ENCODE data around the gene ING5. TPM values are rescaled to one million over a fixed set of nuclear protein-coding genes. Genes with fewer than 3 reads are reported as not detected.

The ING5 gene
- total RNA-seq, 1 donor from 2014 or later = 56.9 TPM

DNA sequence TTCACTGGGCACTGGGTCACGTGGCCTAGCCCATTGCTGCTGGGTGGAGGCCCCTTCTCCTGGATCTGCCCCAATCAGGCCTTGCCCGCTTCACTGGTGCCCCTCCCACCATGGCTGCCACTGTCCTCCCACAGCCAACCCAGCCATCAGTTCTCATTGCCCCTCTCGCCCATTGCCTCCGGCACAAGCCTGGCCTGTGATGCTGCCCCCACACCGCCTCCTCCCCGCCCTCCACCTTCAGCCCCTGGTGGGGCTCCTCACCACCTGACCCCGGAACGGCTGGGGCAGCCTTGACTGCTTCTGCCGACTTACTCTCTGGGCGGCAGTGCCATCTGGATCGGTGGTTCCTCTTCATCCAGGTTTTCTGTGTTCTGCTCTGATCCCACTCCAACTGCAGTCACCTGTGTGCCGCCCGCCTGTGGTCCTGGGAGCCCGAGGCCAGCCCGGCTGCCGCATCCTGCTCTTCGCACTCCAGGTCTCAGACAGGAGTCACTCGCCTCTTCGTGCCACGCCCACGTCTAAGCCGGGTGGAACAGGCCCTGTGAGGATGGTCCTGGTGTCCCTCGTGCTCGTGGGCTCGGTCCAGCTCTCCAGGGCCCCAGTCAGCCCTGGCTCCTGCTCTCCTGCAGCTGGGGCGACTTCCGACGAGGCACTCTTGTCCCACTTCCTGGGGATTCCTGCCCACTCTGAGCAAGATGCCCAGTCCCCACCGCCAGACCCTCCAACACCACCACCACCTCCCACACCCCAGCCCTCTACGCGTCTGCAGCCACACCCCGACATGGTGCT lies 46.8 kb downstream of the ING5 start:
- Mint-ChIP-seq H3K27me3 (ENCODE audit: low read depth) (no peaks in the 10 kb centered on the region), H3K4me1 (no peaks in the 10 kb centered on the region), H3K9me3 (peaks cover 12% of the 10 kb centered on the region), H3K4me3 (no peak overlapping the region), H3K27ac (no peak overlapping the region), H3K36me3 (peaks cover 46% of the 10 kb centered on the region)
- TF ChIP-seq, protein P1, sequence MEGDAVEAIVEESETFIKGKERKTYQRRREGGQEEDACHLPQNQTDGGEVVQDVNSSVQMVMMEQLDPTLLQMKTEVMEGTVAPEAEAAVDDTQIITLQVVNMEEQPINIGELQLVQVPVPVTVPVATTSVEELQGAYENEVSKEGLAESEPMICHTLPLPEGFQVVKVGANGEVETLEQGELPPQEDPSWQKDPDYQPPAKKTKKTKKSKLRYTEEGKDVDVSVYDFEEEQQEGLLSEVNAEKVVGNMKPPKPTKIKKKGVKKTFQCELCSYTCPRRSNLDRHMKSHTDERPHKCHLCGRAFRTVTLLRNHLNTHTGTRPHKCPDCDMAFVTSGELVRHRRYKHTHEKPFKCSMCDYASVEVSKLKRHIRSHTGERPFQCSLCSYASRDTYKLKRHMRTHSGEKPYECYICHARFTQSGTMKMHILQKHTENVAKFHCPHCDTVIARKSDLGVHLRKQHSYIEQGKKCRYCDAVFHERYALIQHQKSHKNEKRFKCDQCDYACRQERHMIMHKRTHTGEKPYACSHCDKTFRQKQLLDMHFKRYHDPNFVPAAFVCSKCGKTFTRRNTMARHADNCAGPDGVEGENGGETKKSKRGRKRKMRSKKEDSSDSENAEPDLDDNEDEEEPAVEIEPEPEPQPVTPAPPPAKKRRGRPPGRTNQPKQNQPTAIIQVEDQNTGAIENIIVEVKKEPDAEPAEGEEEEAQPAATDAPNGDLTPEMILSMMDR (IDR thresholded peaks at IDR 0.05; ENCODE audit: unreplicated experiment) = no peak
- DNase-seq (ENCODE audit: low spot score in 2 of 2, unreplicated experiment in 2 of 2) = no peak

DNA sequence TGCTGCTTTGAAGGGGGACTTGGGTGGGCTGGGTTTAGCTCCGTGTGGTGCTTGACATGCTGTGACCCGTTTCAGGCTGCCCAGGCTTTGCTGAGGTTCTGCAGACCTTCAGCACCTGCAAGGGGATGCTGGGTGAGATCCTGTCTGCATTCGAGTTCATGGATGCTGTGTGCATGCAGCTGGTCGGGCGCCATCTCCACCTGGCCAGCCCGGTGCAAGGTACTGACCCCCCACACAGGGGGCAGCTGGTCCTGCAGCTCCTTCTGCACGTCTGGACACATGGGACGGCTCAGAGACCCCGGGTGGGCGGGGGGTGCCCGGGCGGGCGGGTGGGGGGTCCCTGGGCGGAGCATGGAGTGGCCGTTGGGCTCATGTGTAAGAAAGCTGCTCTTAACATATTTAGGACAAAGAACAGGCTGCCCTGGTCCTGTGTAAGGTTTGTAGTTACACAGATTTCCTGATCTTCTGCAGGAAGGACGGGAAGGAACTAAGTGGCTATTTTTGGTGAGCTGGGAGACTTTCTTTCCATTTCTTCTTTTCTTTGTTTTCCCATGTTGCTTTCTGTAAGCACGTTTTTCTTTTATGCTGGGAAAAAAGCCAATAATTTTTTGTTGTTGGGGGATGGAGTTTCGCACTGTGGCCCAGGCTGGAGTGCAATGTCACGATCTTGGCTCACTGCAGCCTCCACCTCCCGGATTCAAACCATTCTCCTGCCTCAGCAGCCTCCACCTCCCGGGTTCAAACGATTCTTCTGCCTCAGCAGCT lies 48.4 kb downstream of the ING5 start:
- H3K4me1 Mint-ChIP-seq = no peaks in the 10 kb centered on the region
- H3K9me3 Mint-ChIP-seq = peaks cover 12% of the 10 kb centered on the region
- H3K4me3 Mint-ChIP-seq = no peak overlapping the region
- TF ChIP-seq, protein P1 (IDR thresholded peaks at IDR 0.05; ENCODE audit: unreplicated experiment) = no peak
- H3K27ac Mint-ChIP-seq = no peak overlapping the region
- H3K36me3 Mint-ChIP-seq = peaks cover 41% of the 10 kb centered on the region
- no peak for DNase-seq (ENCODE audit: low spot score in 2 of 2, unreplicated experiment in 2 of 2)
- H3K27me3 Mint-ChIP-seq (ENCODE audit: low read depth) = no peaks in the 10 kb centered on the region

DNA sequence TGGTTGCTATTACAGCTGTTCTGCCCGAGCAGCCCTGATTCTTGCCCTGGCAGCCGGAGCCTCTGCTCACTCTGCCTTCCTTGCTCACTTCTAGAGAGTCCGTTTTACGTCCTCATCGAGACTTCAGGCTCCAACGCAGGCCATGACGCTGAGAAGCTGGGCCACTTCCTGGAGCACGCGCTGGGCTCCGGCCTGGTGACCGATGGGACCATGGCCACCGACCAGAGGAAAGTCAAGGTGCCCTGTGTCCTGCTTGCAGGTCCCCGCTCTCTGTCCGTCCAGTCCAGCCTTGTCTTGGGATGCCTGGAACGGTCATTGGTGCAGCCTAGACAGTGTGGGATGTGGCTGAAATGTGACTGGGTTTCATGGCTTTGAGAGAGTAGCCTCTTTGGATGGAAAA lies 49.3 kb downstream of the ING5 start:
- TF ChIP-seq, protein P1 (IDR thresholded peaks at IDR 0.05; ENCODE audit: unreplicated experiment) = no peak
- Mint-ChIP-seq H3K27me3 (ENCODE audit: low read depth) (no peaks in the 10 kb centered on the region), H3K4me3 (no peak overlapping the region), H3K36me3 (peaks cover 32% of the 10 kb centered on the region), H3K27ac (no peak overlapping the region), H3K9me3 (peaks cover 4% of the 10 kb centered on the region), H3K4me1 (no peaks in the 10 kb centered on the region)
- no peak for DNase-seq (ENCODE audit: low spot score in 2 of 2, unreplicated experiment in 2 of 2)

DNA sequence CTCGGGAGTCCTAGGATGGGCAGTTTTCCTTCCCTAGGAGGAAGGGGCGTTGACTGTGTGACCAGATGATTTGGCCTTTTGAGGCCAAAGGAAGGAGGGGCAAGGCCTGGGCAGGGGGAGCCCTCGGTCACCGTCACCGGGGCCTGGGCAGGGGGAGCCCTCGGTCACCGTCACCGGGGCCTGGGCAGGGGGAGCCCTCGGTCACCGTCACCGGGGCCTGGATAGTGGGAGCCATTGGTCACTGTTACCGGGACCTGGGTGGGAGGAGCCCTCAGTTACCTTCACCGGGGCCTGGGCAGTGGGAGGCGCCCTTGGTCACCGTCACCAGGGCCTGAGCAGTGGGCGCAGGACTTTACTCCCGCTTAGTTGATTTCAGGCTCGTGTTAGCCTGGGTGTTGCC lies 49.9 kb downstream of the ING5 start:
- H3K27me3 Mint-ChIP-seq (ENCODE audit: low read depth) = no peaks in the 10 kb centered on the region
- H3K4me3 Mint-ChIP-seq = no peak overlapping the region
- H3K36me3 Mint-ChIP-seq = peaks cover 28% of the 10 kb centered on the region
- TF ChIP-seq, protein P1 (IDR thresholded peaks at IDR 0.05; ENCODE audit: unreplicated experiment) = no peak
- no peaks in the 10 kb centered on the region for H3K4me1 Mint-ChIP-seq
- H3K9me3 Mint-ChIP-seq = peaks cover 3% of the 10 kb centered on the region
- DNase-seq (ENCODE audit: low spot score in 2 of 2, unreplicated experiment in 2 of 2) = no peak
- H3K27ac Mint-ChIP-seq = no peak overlapping the region

DNA sequence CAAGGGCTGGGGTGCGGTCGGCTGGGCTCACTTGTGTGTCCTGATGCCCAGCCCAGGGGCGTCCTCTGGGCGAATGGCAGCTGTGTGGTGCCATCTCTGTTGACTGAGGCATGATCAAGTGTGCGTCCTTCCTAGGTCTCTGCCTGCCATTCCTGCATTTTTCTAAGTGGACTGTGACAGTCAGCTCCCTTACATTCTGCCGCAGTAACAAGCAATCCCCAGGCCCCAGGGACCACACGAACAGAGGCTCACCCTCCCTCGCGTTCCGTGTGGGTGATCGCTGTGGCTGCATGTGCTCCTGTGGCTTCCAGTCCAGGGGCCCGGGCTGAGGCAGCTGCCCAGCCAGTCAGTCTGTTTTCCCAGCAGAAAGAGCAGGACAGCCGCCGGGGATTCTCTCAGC lies 50.4 kb downstream of the ING5 start:
- peaks cover 24% of the 10 kb centered on the region for H3K36me3 Mint-ChIP-seq
- H3K4me3 Mint-ChIP-seq = no peak overlapping the region
- no peak overlapping the region for H3K27ac Mint-ChIP-seq
- DNase-seq (ENCODE audit: low spot score in 2 of 2, unreplicated experiment in 2 of 2) = no peak
- no peaks in the 10 kb centered on the region for H3K4me1 Mint-ChIP-seq
- no peaks in the 10 kb centered on the region for H3K9me3 Mint-ChIP-seq
- TF ChIP-seq, protein P1 (IDR thresholded peaks at IDR 0.05; ENCODE audit: unreplicated experiment) = no peak
- H3K27me3 Mint-ChIP-seq (ENCODE audit: low read depth) = no peaks in the 10 kb centered on the region
